HL-60/S4 treated with phorbol 12-myristate 13-acetate at 8.2 ng/mL for 4 days and 3 days (cell line): Measurements from ENCODE around the gene EVI5L.
"Not testable (repeated sequence)": the region's sequence is repeated elsewhere in the genome, so short reads cannot be mapped to it uniquely, and the experiment has no call there.

ENCODE experiments used
- in situ Hi-C: fragments of 300-500 bp; cut with MboI; formaldehyde crosslinking; loops from 2 replicates; pipeline ENCODE4 v1.15.0; 2022; ENCODE audit warnings: low sequenced_read_pairs

The EVI5L gene

GRCh38 chr19:7859087-7859486 lies 29.1 kb downstream of the EVI5L start:
- in situ Hi-C loops = not testable (repeated sequence)

- in situ Hi-C loops = no loop called here
Observed at GRCh38 chr19:7859831-7860713, 30.1 kb downstream of the EVI5L start.

GRCh38 chr19:7860714-7861618 lies 30.9 kb downstream of the EVI5L start:
- in situ Hi-C loops = no loop called here

- in situ Hi-C loops = no loop called here
Observed at GRCh38 chr19:7861619-7862412, 31.8 kb downstream of the EVI5L start.

- in situ Hi-C loops = no loop called here
Observed at GRCh38 chr19:7862413-7862951, 32.5 kb downstream of the EVI5L start.

- in situ Hi-C loops = no loop called here
Observed at GRCh38 chr19:7863157-7863970, 33.3 kb downstream of the EVI5L start.

- in situ Hi-C loops = no loop called here
Observed at GRCh38 chr19:7863971-7864689, 34.1 kb downstream of the EVI5L start.

GRCh38 chr19:7864690-7865074 lies 34.7 kb downstream of the EVI5L start:
- in situ Hi-C loops = no loop called here

GRCh38 chr19:7865262-7865911 lies 35.4 kb downstream of the EVI5L start:
- in situ Hi-C loops = no loop called here

- in situ Hi-C loops = no loop called here
Observed at GRCh38 chr19:7866399-7867091, 36.5 kb downstream of the EVI5L start.

GRCh38 chr19:7867092-7867844 lies 37.2 kb downstream of the EVI5L start:
- in situ Hi-C loops = no loop called here

- in situ Hi-C loops = no loop called here
Observed at GRCh38 chr19:7868326-7868670, 38.3 kb downstream of the EVI5L start.

- in situ Hi-C loops = no loop called here
Observed at GRCh38 chr19:7868671-7869452, 38.8 kb downstream of the EVI5L start.

- in situ Hi-C loops = no loop called here
Observed at GRCh38 chr19:7869453-7869909, 39.5 kb downstream of the EVI5L start.

- in situ Hi-C loops = no loop called here
Observed at GRCh38 chr19:7869910-7870511, 40.0 kb downstream of the EVI5L start.
